ENCODE results near the gene UBE2J2.
A peak's percentile ranks its signal among the peaks of the same experiment; 100 is the strongest.

Gene UBE2J2

DNA sequence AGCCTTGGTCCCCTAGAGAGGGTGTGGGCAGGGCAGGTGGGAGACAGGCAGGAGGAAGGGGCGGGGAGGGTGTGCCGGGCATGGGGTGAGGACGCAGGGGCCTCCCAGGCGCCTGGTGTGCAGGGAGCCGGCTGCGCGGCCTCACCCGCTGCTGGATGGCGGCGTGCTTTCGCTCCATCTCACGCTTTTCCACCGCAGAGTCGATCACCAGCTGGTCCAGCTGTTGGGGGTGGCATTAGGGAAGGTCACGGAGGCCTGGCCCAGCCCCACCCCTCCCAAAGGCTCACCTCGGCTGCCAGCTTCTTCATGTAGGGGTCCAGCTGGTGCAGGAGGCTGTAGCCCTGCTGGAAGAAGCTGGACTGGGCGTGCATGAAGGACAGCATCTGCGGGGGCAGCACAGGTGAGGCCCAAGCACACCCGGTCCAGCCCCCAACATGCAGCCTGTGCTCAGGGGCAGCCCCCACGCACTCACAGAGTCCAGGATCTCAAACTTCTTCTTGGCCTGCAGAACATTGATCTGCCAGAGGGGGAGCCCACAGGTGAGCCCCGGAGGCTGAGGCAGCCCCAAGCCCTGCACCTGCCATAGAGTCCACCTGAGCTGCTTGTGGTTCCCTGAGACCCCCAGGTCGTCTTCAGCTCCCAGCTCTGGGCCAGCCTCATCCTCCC, 26.2 kb upstream of the UBE2J2 start:
- no peak overlapping the region for H3K4me2 ChIP-seq (ENCODE audit: low read length)
- H3K79me2 ChIP-seq (ENCODE audit: low read length): no peaks in the 10 kb centered on the region
- H3K36me3 ChIP-seq (replicated peaks; ENCODE audit: low read depth, low read length): no peaks in the 10 kb centered on the region
- no peak overlapping the region for H3K4me3 ChIP-seq (ENCODE audit: low read length)
- H3K9ac ChIP-seq (ENCODE audit: low read length): no peak overlapping the region
- TF ChIP-seq, protein P1, sequence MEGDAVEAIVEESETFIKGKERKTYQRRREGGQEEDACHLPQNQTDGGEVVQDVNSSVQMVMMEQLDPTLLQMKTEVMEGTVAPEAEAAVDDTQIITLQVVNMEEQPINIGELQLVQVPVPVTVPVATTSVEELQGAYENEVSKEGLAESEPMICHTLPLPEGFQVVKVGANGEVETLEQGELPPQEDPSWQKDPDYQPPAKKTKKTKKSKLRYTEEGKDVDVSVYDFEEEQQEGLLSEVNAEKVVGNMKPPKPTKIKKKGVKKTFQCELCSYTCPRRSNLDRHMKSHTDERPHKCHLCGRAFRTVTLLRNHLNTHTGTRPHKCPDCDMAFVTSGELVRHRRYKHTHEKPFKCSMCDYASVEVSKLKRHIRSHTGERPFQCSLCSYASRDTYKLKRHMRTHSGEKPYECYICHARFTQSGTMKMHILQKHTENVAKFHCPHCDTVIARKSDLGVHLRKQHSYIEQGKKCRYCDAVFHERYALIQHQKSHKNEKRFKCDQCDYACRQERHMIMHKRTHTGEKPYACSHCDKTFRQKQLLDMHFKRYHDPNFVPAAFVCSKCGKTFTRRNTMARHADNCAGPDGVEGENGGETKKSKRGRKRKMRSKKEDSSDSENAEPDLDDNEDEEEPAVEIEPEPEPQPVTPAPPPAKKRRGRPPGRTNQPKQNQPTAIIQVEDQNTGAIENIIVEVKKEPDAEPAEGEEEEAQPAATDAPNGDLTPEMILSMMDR (IDR thresholded peaks at IDR 0.05; ENCODE audit: low read depth, low read length): peak; percentile 33
- TF ChIP-seq EZH2phosphoT487 (IDR thresholded peaks at IDR 0.05; ENCODE audit: low read depth): no peak
- H4K20me1 ChIP-seq (ENCODE audit: insufficient read depth, low read length): 0 out of 2 replicates have a peak, but pooled peaks cover 3% of the 10 kb centered on the region
- H3K27ac ChIP-seq (ENCODE audit: low read length): no peak overlapping the region
- no peak overlapping the region for H2AFZ ChIP-seq (ENCODE audit: low read depth, low read length)
- no peaks in the 10 kb centered on the region for H3K9me3 ChIP-seq (ENCODE audit: insufficient read depth, low read length)
- H3K4me1 ChIP-seq (ENCODE audit: low read length): no peaks in the 10 kb centered on the region
- no peaks in the 10 kb centered on the region for H3K27me3 ChIP-seq (ENCODE audit: low read depth, low read length)

DNA sequence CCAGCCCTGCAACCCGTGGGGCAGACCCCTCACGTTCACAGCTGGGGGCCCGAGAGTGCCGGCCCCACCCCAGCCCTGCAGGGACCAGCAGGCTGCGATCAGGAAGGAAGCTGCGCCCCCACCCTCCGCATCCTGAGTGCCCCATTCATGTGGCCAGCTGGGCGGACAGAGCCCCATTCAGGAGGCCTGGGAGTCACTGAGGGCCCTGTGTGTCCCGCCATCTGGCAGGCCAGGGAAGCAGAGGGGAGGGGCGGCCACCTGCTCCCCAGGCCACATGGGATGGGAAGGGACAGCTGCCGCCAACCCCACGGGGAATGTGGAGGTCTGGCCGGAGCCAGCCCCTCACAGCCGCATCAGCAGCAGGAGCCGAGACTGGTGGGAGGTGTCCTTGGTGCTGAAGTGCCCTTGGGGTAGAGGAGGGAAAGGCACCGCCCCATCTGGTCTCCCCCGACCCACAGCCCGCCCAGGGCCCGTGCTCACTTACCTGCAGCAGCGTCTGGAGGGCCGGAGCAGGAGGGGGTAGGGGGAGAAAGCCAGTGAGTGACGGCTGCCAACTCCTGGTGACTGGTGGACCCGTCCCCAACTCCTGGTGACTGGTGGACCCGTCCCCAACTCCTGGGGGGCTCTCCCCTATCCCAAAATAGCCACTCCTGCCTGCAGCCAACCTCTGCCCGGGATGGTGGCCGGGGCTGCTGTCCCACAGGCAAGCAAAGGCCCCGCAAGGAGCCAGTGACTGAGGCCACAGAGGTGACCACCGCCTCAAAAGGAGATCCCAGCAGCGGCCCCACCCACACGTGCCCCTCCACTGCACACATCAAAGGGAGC, 25.4 kb upstream of the UBE2J2 start:
- H3K27ac ChIP-seq (ENCODE audit: low read length): no peak overlapping the region
- TF ChIP-seq EZH2phosphoT487 (IDR thresholded peaks at IDR 0.05; ENCODE audit: low read depth): no peak
- TF ChIP-seq, protein P1 (IDR thresholded peaks at IDR 0.05; ENCODE audit: low read depth, low read length): no peak
- H2AFZ ChIP-seq (ENCODE audit: low read depth, low read length): no peak overlapping the region
- H3K9me3 ChIP-seq (ENCODE audit: insufficient read depth, low read length): no peaks in the 10 kb centered on the region
- no peaks in the 10 kb centered on the region for H3K79me2 ChIP-seq (ENCODE audit: low read length)
- 0 out of 2 replicates have a peak, but pooled peaks cover 3% of the 10 kb centered on the region for H4K20me1 ChIP-seq (ENCODE audit: insufficient read depth, low read length)
- no peak overlapping the region for H3K9ac ChIP-seq (ENCODE audit: low read length)
- no peak overlapping the region for H3K4me2 ChIP-seq (ENCODE audit: low read length)
- no peaks in the 10 kb centered on the region for H3K36me3 ChIP-seq (replicated peaks; ENCODE audit: low read depth, low read length)
- H3K4me3 ChIP-seq (ENCODE audit: low read length): no peak overlapping the region
- no peaks in the 10 kb centered on the region for H3K4me1 ChIP-seq (ENCODE audit: low read length)
- no peaks in the 10 kb centered on the region for H3K27me3 ChIP-seq (ENCODE audit: low read depth, low read length)

DNA sequence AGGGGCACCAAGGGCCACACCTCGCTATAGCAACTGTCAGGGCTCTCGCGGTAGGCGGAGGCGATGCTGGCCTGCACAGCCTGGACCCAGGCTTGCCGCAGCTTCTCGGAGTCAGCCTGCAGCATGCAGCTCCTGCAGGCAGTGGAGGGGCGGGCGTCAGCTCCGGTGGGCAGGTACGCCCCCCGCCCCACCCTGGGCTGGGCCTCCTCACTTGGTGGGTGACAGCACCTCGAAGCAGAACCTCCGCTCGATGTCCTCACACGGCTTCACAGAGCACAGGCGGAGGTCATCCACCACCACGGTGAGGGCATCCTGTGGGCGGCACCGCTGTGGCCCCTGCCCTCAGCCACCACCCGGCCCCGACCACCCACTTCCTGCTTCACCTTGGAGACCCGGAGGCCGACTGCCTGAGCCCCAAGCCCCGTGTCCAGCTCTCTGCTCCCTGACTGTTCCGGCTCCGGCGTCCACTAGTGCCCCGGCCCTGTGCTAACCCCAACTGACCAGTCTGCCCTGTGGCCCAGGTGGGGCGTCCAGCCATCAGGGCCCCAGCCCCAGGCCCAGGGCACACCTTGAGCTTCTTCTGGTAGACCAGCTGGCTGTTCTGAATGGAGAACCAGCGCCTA, 24.3 kb upstream of the UBE2J2 start:
- no peak overlapping the region for H3K4me2 ChIP-seq (ENCODE audit: low read length)
- no peaks in the 10 kb centered on the region for H3K27me3 ChIP-seq (ENCODE audit: low read depth, low read length)
- H3K27ac ChIP-seq (ENCODE audit: low read length): no peak overlapping the region
- 0 out of 2 replicates have a peak, but pooled peaks cover 3% of the 10 kb centered on the region for H4K20me1 ChIP-seq (ENCODE audit: insufficient read depth, low read length)
- no peaks in the 10 kb centered on the region for H3K9me3 ChIP-seq (ENCODE audit: insufficient read depth, low read length)
- no peaks in the 10 kb centered on the region for H3K4me1 ChIP-seq (ENCODE audit: low read length)
- no peak overlapping the region for H2AFZ ChIP-seq (ENCODE audit: low read depth, low read length)
- H3K9ac ChIP-seq (ENCODE audit: low read length): no peak overlapping the region
- H3K36me3 ChIP-seq (replicated peaks; ENCODE audit: low read depth, low read length): no peaks in the 10 kb centered on the region
- TF ChIP-seq EZH2phosphoT487 (IDR thresholded peaks at IDR 0.05; ENCODE audit: low read depth): no peak
- TF ChIP-seq, protein P1 (IDR thresholded peaks at IDR 0.05; ENCODE audit: low read depth, low read length): no peak
- no peak overlapping the region for H3K4me3 ChIP-seq (ENCODE audit: low read length)
- H3K79me2 ChIP-seq (ENCODE audit: low read length): no peaks in the 10 kb centered on the region

Measured in OCI-LY3 (cell line).